GM21825 (cell line): ENCODE data around the gene EPHB1.

Experiments used
- ATAC-seq: cut with Tn5 transposase; IDR thresholded peaks from one replicate; pipeline ENCODE4 v1.9.1; 2021; ENCODE audit warnings: mild to moderate bottlenecking, moderate library complexity; ENCODE audit not compliant: unreplicated experiment

Gene EPHB1

GRCh38 chr3:135147657-135148056 is 352.6 kb downstream of the EPHB1 start:
- no peak for ATAC-seq

GRCh38 chr3:135148398-135149020 is 353.4 kb downstream of the EPHB1 start:
- no peak for ATAC-seq

GRCh38 chr3:135149707-135150681 is 354.9 kb downstream of the EPHB1 start:
- ATAC-seq: no peak

GRCh38 chr3:135154186-135154585 is 359.1 kb downstream of the EPHB1 start:
- ATAC-seq: no peak

- no peak for ATAC-seq
These were observed 360.2 kb downstream of the EPHB1 start for GRCh38 chr3:135155228-135155627.

- no peak for ATAC-seq
These were observed 360.7 kb downstream of the EPHB1 start for GRCh38 chr3:135155791-135156190.

- no peak for ATAC-seq
These were observed 362.1 kb downstream of the EPHB1 start for GRCh38 chr3:135157045-135157740.

GRCh38 chr3:135158520-135158919 is 363.5 kb downstream of the EPHB1 start:
- ATAC-seq: no peak

- no peak for ATAC-seq
These were observed 364.7 kb downstream of the EPHB1 start for GRCh38 chr3:135159681-135160247.

- no peak for ATAC-seq
These were observed 366.4 kb downstream of the EPHB1 start for GRCh38 chr3:135161425-135161824.

GRCh38 chr3:135163701-135164100 is 368.6 kb downstream of the EPHB1 start:
- ATAC-seq: no peak

- ATAC-seq: no peak
These were observed 370.2 kb downstream of the EPHB1 start for GRCh38 chr3:135165260-135165659.

- no peak for ATAC-seq
These were observed 371.3 kb downstream of the EPHB1 start for GRCh38 chr3:135166266-135166825.

GRCh38 chr3:135168822-135169221 is 373.8 kb downstream of the EPHB1 start:
- ATAC-seq: no peak

- no peak for ATAC-seq
These were observed 374.6 kb downstream of the EPHB1 start for GRCh38 chr3:135169651-135170050.

- no peak for ATAC-seq
These were observed 375.7 kb downstream of the EPHB1 start for GRCh38 chr3:135170732-135171131.

- ATAC-seq: no peak
These were observed 377.3 kb downstream of the EPHB1 start for GRCh38 chr3:135172191-135172869.

- ATAC-seq: no peak
These were observed 380.7 kb downstream of the EPHB1 start for GRCh38 chr3:135175728-135176277.

- ATAC-seq: no peak
These were observed 381.8 kb downstream of the EPHB1 start for GRCh38 chr3:135176881-135177280.

- ATAC-seq: no peak
These were observed 383.5 kb downstream of the EPHB1 start for GRCh38 chr3:135178566-135178965.
